Adipocyte (in vitro differentiated cells): ENCODE data around the gene PDE3A.
"Not testable (repeated sequence)": the region's sequence is repeated elsewhere in the genome, so short reads cannot be mapped to it uniquely, and the experiment has no call there.

Experiments
- DNase-seq: peaks from one replicate; pipeline ENCODE4 v3.0.0-alpha.2; 2015; ENCODE audit warnings: low read depth
- H3K27me3 ChIP-seq: replicated peaks from 2 replicates; pipeline ENCODE4 v1.7.0; 2013; ENCODE audit warnings: mild to moderate bottlenecking, low read length, moderate library complexity; ENCODE audit not compliant: control insufficient read depth, insufficient read depth
- H3K36me3 ChIP-seq: 2 replicates; pipeline ENCODE4 v1.7.0; 2013; ENCODE audit warnings: low read length, mild to moderate bottlenecking, moderate library complexity; ENCODE audit not compliant: control insufficient read depth, insufficient read depth, severe bottlenecking
- H3K4me1 ChIP-seq: 2 replicates; pipeline ENCODE4 v1.7.0; 2013; ENCODE audit warnings: mild to moderate bottlenecking, low read length, moderate library complexity; ENCODE audit not compliant: control insufficient read depth, insufficient read depth
- H3K4me3 ChIP-seq: 2 replicates; pipeline ENCODE4 v1.7.0; 2013; ENCODE audit warnings: mild to moderate bottlenecking, low read length, moderate library complexity
- H3K9ac ChIP-seq: 2 replicates; pipeline ENCODE4 v1.7.0; 2013; ENCODE audit warnings: mild to moderate bottlenecking, low read length, moderate library complexity
- H3K9me3 ChIP-seq: 2 replicates; pipeline ENCODE4 v1.7.0; 2013; ENCODE audit warnings: mild to moderate bottlenecking, low read length, moderate library complexity; ENCODE audit not compliant: control insufficient read depth

Gene PDE3A

DNA sequence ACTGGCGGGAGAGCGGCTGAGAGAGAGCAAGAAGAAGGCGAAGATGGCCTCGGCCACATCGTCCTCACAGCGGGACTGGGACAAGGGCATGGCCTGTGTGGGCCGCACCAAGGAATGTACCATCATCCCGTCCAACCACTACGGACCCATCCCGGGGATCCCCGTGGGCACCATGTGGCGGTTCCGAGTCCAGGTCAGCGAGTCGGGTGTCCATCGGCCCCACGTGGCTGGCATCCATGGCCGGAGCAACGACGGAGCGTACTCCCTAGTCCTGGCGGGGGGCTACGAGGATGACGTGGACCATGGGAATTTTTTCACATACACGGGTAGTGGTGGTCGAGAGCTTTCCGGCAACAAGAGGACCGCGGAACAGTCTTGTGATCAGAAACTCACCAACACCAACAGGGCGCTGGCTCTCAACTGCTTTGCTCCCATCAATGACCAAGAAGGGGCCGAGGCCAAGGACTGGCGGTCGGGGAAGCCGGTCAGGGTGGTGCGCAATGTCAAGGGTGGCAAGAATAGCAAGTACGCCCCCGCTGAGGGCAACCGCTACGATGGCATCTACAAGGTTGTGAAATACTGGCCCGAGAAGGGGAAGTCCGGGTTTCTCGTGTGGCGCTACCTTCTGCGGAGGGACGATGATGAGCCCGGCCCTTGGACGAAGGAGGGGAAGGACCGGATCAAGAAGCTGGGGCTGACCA lies 183.6 kb downstream of the PDE3A start:
- not testable (repeated sequence) for H3K27me3 ChIP-seq, H3K9me3 ChIP-seq, DNase-seq, H3K36me3 ChIP-seq, H3K9ac ChIP-seq, H3K4me3 ChIP-seq
- H3K4me1 ChIP-seq = peaks cover 34% of the 10 kb centered on the region

DNA sequence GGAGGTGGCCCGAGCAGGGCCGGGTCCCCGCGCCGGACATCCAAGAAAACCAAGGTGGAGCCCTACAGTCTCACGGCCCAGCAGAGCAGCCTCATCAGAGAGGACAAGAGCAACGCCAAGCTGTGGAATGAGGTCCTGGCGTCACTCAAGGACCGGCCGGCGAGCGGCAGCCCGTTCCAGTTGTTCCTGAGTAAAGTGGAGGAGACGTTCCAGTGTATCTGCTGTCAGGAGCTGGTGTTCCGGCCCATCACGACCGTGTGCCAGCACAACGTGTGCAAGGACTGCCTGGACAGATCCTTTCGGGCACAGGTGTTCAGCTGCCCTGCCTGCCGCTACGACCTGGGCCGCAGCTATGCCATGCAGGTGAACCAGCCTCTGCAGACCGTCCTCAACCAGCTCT lies 184.2 kb downstream of the PDE3A start:
- H3K36me3 ChIP-seq, H3K27me3 ChIP-seq, H3K9me3 ChIP-seq, DNase-seq, H3K4me3 ChIP-seq, H3K9ac ChIP-seq: not testable (repeated sequence)
- H3K4me1 ChIP-seq = peaks cover 29% of the 10 kb centered on the region

DNA sequence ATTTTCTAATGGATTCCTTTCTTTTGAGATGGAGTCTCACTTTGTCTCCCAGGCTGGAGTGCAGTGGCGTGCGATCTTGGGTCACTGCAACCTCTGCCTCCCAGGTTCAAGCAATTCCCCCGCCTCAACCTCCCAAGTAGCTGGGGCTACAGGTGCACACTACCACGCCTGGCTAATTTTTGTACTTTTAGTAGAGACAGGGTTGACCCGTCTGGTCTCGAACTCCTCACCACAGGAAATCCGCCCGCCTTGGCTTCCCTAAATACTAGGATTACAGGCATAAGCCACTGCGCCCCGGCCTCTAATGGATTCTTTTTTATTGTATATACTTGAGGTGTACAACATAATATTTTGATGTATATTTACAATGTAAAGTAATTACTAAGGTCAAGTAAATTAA lies 186.7 kb downstream of the PDE3A start:
- H3K27me3 ChIP-seq = no peaks in the 10 kb centered on the region

DNA sequence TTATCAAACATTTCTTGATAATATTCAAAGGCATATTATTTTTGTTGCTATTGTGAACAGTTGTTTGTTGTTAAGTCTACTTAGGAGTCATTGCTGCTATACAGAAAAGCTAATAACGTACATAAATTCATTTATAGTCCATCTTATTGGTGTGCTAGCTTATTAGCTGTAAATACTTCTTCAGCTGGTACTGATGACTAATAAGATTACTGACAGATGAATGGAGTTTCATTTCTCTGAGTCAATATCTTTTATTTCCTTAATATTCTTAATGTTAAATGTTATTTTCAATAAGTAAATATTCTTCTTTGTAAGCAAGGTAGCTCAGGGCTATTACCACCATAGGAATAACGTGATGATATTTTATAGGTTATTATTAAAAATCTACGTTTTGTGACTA lies 187.4 kb downstream of the PDE3A start:
- H3K9me3 ChIP-seq = no peaks in the 10 kb centered on the region
- H3K36me3 ChIP-seq = no peaks in the 10 kb centered on the region
- DNase-seq = no peak
- no peak overlapping the region for H3K4me3 ChIP-seq
- H3K4me1 ChIP-seq = no peaks in the 10 kb centered on the region
- no peaks in the 10 kb centered on the region for H3K27me3 ChIP-seq
- no peak overlapping the region for H3K9ac ChIP-seq

More for the DNA sequence above, 186.7 kb downstream of the PDE3A start:
- no peak for DNase-seq
- no peaks in the 10 kb centered on the region for H3K9me3 ChIP-seq
- no peaks in the 10 kb centered on the region for H3K36me3 ChIP-seq
- H3K4me1 ChIP-seq = peaks cover 7% of the 10 kb centered on the region
- no peak overlapping the region for H3K4me3 ChIP-seq
- no peak overlapping the region for H3K9ac ChIP-seq

DNA sequence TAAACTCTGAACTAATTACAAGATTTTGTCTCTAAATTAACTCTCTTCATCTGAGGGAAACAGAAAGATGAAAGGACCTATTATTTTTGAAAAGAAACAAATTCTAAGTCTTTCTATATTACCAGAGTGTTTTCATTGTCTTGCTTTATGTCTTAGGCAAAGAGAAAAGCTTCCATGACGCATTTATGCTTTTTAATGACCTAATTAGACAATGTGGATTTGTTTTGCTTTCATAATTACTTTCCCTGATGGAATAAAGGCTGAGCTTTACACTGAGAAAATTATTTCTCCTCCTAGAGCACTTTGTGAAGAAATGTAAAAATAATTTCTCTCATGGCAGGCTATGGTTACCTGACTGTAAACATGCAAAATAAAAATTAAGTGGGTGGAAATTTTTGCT lies 188.8 kb downstream of the PDE3A start:
- H3K4me1 ChIP-seq = no peaks in the 10 kb centered on the region
- no peaks in the 10 kb centered on the region for H3K36me3 ChIP-seq
- no peak overlapping the region for H3K9ac ChIP-seq
- H3K9me3 ChIP-seq = no peaks in the 10 kb centered on the region
- no peaks in the 10 kb centered on the region for H3K27me3 ChIP-seq
- no peak overlapping the region for H3K4me3 ChIP-seq
- no peak for DNase-seq

DNA sequence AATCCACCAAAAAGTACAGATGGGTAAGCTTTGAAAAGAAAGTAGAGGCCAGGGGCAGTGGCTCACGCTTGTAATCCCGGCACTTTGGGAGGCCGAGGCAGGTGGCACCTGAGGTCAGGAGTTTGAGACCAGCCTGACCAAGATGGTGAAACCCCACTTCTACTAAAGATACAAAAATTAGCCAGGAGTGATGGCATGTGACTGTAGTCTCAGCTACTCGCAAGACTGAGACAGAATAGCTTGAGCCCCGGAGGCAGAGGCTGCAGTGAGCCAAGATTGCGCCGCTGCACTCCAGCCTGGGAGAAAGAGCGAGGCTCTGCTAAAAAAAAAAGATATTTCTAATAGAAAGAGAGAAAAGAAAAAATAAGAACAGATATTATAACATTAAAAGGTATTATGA lies 192.6 kb downstream of the PDE3A start:
- no peaks in the 10 kb centered on the region for H3K4me1 ChIP-seq
- H3K4me3 ChIP-seq = peak overlapping the region; percentile 45
- no peaks in the 10 kb centered on the region for H3K9me3 ChIP-seq
- no peaks in the 10 kb centered on the region for H3K27me3 ChIP-seq
- H3K9ac ChIP-seq = no peak overlapping the region
- DNase-seq = no peak
- H3K36me3 ChIP-seq = no peaks in the 10 kb centered on the region

DNA sequence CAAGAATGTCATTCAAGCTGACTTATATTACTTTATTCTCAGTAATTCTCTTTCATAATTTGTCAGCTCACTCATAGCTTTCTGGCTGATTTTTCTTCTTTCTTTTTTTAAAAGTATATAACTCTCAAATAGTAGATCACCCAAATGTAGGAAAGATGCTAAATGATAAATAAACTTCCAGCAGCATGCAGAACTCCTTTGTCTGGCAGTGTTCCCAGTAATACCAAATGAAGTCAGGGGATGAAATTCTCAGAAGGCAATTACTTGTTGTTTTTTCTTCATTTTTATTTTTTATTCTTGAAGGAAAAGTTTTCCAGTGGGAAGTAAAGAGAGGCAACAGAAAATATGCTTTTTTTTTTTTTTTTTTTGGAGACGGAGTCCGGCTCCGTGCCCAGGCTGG lies 193.5 kb downstream of the PDE3A start:
- Histone ChIP-seq H3K9ac (no peak overlapping the region), H3K36me3 (no peaks in the 10 kb centered on the region), H3K27me3 (no peaks in the 10 kb centered on the region), H3K4me1 (no peaks in the 10 kb centered on the region), H3K9me3 (no peaks in the 10 kb centered on the region), H3K4me3 (peak overlapping the region; percentile 45)
- peak; percentile 62 for DNase-seq

DNA sequence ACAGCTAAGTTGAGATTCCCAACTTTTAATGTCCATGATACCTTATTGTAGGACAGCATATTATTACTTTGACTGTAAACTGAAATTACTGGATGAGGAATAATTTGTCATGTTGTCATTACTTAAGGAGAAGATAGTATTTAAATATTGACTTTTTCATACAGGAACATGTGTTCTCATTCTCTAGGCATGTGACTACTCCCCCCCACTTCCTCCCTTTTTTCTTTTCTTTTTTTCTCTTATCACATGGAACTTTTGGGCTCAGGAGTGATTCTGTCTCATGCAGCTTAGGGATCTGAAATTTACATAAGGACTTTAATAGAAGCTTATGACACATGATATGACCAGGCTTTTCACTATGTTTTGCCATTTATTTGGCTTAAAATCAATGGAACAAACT lies 199.1 kb downstream of the PDE3A start:
- peak; percentile 4 for DNase-seq

DNA sequence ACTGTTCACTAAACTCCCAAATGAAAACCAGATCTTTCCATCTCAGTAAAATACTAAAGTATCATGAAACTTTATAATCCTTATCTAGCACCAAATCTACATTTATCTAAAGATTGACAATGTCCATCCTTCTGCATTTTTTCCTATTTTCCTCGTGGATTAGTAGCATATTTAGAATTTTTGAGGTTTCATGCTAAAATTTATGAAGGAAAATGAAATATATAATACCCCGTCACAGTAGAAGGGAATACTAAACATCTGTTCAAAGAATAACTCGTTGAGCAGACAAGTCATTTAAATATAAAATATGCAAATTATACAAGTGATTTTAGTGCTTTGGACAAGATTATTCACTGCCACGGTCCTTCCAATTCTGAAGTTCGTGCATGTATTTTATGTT lies 204.1 kb downstream of the PDE3A start:
- Histone ChIP-seq H3K9ac (no peak overlapping the region), H3K36me3 (no peaks in the 10 kb centered on the region), H3K4me3 (no peak overlapping the region), H3K27me3 (no peaks in the 10 kb centered on the region), H3K4me1 (peaks cover 2% of the 10 kb centered on the region), H3K9me3 (no peaks in the 10 kb centered on the region)
- peak; percentile 52 for DNase-seq

More for the DNA sequence above, 199.1 kb downstream of the PDE3A start:
- no peak overlapping the region for H3K4me3 ChIP-seq
- peaks cover 5% of the 10 kb centered on the region for H3K4me1 ChIP-seq
- H3K9me3 ChIP-seq = no peaks in the 10 kb centered on the region
- no peaks in the 10 kb centered on the region for H3K27me3 ChIP-seq
- no peak overlapping the region for H3K9ac ChIP-seq
- no peaks in the 10 kb centered on the region for H3K36me3 ChIP-seq

DNA sequence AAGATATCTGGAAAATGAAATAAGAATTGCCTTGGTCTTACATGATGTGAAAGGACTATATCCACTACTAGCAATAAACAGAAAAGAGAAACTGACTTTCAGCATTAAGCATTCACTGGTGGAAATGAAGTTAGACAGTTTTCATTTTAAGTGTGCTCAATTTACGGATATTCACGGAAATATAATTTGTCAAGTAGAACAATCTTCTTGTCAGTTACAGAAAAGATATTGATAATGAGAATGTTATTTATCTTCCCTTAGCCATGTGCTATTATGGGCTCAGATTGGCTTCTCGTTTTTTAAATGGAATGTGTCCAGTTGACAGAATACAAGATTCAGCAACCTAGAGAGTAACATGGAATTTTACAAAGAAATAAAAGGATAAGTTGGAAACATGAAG lies 208.2 kb downstream of the PDE3A start:
- Histone ChIP-seq H3K9ac (no peak overlapping the region), H3K4me3 (no peak overlapping the region), H3K36me3 (no peaks in the 10 kb centered on the region), H3K4me1 (no peaks in the 10 kb centered on the region), H3K27me3 (no peaks in the 10 kb centered on the region), H3K9me3 (no peaks in the 10 kb centered on the region)
- DNase-seq = no peak

DNA sequence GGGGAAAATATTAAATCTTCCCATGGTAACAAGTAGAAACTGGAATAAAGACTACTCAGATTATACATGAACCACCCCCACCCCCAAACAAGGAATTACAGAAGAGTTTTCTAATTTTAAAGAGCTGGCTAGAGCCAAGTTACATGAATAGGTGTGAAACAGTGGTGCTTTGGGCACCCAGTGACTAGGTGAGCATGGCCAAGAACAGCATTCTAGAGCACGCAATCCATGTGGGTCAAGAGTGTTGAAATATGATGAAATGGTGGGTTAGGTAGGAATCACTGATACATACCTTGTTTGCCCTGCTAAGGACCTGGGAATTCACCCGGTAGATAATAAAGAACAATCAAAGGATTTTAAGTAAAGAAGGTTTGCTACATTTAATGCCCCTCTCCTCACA lies 208.7 kb downstream of the PDE3A start:
- Histone ChIP-seq H3K4me3 (no peak overlapping the region), H3K36me3 (no peaks in the 10 kb centered on the region), H3K9me3 (no peaks in the 10 kb centered on the region), H3K4me1 (no peaks in the 10 kb centered on the region), H3K9ac (no peak overlapping the region), H3K27me3 (no peaks in the 10 kb centered on the region)
- DNase-seq = no peak

DNA sequence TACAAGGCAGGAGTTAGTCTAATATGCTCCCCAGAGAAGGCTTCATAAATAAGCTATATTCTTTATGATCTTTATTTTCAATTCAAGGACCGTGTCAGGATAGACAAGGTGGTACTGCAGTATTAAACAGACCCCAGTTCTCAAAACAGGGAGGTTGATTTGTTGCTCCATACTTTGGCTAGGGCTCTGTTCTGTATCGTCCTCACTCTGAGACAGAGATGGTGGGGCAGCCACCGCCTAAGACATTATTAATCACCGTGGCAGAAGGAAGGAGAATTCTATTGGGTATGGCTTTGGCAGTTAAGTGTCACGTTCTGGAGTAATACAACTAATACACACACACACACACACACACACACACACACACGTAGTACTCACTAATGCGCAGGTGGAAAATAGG lies 209.8 kb downstream of the PDE3A start:
- H3K4me1 ChIP-seq = no peaks in the 10 kb centered on the region
- H3K9me3 ChIP-seq = no peaks in the 10 kb centered on the region
- DNase-seq = no peak
- no peaks in the 10 kb centered on the region for H3K27me3 ChIP-seq
- H3K4me3 ChIP-seq = no peak overlapping the region
- no peak overlapping the region for H3K9ac ChIP-seq
- H3K36me3 ChIP-seq = no peaks in the 10 kb centered on the region
